ENCODE measurements around the gene PITX1. TPM values are rescaled to one million over a fixed set of nuclear protein-coding genes. Genes with fewer than 3 reads are reported as not detected.
"Not testable (repeated sequence)": the region's sequence is repeated elsewhere in the genome, so short reads cannot be mapped to it uniquely, and the experiment has no call there.

PITX1 gene
- total RNA-seq, 1 donor from 2014 or later: 93.7 TPM

DNA sequence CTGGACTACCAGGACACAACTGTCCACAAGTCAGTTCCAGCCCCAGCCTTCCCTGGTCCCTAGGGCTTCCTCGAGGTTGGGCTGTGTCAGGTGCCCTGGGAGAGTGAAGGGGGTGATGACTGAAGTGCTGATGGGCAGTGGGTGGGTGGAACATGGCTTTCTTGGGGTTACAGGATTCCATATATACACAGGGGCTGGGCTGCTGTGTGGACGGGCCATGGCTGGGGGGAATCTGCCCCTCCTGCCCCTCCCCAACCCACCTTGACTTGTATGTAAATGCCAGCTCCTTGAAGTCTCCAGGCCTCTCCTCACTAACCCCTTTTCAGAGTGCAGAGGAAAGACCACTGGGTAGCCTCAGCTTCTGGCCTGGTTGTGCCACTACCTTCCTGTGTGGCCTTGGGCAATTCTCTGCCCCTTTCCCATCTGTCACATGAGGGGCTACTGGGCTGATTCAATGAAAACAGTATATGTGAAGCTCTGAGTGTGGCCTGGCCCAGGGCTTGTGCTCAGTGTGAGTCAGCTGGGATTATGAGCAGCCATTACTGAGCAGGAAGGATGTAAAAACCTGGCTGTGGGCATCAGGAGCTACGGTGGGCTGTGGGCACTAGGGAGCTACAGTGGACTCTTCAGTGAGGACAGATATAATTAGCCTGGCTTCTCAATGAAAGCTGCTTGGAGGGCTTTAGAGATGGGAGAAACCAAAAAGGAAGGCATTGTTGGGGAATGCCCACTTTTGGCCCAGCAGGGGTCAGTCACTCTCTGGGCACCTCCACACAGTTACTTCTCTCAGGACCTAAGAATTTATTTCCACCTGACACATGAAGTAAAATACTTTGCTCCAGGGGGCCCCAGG lies 23.3 kb downstream of the PITX1 start:
- peak; percentile 8 for DNase-seq

DNA sequence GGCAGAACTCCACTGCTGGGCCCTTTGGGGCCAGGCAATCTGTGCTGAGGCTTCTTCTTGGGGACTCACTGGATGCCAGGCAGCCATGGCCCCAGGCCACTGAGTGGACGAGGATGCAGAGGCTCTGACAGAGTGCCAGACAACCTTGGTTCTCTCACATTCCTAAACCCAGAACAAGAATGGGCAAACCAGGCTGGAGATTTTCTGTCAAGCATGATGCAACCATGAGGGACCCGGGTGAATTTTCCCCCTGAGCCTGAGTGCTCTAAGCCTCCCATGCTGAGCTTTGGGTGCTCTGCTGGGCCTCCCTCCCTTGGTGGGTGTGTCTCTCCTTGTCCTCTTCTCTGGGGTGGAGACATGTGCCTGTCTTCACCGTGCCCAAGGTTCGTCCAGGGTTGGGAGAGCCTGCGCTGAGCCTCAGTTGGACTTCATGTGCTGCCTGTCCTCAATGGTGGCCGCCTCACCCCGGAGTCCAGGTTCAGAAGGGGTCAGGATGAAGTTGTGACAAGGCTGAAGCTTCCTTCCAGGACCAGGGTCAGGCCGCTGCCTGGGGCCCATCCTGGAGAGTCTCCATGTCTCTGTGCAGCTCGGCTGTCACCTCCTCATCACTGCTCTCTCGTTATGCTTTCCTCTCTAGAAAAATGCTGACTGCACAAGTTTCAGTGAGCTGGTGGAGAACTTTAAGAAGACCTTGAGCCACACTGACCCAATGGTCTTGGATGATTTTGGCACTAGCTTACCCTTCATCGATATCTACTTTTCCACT lies 24.1 kb downstream of the PITX1 start:
- DNase-seq: no peak

DNA sequence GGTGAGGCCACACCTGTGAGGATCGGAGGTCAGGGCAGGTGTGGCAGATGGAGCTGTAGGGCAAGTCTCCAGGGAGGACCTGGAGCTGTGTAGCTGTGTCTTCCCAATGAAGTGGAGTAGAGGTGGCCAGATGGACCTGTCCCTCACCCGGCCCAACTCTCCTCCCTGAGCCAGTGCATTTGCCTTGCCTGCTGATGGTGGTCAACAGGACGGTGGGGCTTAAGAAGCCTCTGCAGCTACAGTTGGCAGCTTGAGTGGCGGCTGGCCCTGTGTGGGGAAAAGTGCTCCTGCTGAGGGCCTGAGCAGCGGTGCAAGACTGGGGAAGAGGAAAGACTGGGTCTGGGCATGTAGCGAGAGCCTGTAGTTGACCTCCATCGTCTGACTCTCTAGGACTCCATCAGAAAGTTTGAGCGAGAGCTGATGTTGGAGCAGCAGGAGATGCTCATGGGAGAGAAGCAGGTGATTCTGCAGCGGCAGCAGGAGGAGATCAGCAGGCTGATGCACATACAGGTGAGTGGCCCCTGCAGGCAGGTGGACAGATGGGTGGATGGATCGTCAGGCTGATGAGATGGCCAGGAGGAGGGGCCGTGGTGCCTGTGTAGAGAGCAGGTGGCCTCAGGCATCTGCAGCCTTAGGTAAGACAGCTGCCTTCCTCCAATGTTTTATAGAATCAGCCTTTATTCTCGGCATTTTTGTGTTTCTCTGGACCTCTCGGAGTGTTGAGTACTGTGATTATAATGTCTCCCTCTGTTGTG lies 24.9 kb downstream of the PITX1 start:
- DNase-seq: no peak

DNA sequence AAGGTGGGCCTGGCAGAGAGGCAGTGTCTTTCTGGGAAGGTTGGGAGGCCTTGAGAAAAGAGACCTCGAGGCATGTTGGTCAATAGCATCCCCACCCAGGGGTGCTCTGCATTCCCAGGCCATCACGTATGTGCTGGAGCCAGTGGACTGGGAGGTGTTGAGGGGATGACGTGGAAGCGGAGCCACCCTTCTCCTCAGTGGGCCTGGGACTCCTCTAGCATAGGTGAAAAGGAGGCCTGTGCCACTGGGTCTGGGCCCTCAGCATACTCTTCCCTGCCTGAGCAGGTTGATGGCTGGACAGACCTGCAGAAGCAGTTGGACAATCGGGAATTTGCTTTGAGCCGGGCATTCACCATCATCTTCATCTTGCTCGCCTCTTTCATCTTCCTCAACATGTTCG lies 25.5 kb downstream of the PITX1 start:
- DNase-seq: no peak

DNA sequence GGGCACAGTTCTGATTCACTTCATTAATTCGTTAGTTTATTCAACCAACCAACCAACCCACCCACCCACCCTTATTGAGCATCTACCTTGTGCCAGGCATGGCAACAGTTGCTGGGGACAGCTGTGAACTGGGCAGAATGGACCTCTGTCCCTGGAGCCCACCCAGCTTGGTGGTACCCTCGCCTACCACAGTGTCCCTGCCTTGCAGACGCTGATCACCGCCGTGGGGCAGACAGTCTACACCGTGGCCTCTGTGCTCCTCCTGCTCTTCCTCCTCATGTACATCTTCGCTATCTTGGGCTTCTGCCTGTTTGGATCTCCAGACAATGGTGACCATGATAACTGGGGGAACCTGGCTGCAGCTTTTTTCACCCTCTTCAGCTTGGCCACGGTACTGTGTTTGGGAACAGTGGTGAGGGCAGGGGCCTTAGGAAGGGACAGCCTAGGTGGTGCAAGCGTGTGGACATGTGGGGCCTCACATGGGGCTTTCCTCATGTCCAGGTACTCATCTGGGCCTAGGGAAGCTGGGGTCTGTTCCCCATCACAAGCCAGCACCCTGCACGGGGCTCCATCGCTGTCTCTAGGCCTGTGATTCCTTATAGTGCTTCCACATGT lies 26.2 kb downstream of the PITX1 start:
- no peak for DNase-seq

DNA sequence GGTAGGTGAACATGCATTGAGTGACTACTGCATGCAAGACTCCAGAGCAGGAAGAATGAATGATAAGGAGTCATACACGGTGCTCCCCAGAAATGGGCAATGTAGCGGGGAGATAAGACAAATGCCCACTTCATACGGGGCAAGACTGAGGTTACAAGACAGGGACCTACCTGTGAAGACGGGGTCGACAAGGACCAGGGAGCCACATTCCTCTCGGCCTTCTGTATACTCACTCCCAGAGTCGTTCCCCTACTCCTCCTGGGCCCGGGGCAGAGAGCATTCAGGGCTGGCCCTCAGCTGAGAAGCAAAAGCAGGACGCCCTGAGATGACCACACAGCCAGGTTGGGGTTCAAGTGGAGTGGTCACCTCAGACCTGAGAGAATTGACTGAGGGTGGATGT lies 26.7 kb downstream of the PITX1 start:
- no peak for DNase-seq

DNA sequence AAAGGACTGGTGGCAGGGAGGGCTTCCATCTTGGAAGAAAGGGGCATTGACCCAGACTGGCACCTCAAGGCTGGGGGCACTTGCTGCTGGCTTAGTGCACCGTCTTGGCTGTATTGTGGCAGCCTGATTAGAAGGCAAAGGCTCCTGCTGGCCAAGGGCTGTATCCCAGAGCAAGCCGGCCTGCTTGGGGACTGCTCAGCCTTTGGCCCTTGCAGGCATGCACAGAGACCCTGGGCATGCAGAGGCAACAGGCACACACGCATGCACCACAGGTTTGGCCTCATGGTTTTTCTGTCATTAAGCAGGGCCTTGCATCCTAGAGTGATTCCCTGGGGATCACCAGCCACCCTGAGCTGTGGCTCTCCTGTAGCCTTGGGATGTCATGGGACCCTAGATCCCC lies 29.0 kb downstream of the PITX1 start:
- DNase-seq: no peak

DNA sequence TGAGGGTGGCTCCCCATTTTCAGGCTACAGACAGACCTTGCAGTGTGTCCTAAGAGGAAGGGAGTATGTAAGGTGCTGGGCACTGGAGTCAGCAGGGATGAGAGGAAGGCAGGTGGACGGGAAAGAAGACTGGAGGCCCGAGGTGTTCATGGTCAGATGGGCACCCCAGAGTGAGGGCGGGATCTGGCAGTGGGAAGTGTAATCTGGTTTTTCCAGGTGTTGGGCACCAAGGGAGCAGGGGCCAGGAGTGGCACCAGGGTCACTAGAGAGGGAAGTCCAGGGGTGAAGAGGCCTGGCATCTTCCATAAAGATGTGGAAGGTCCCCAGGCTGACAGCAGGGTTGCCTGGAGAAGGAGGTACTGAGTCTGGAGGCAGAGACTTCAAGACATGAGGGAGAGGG lies 29.7 kb downstream of the PITX1 start:
- DNase-seq: no peak

DNA sequence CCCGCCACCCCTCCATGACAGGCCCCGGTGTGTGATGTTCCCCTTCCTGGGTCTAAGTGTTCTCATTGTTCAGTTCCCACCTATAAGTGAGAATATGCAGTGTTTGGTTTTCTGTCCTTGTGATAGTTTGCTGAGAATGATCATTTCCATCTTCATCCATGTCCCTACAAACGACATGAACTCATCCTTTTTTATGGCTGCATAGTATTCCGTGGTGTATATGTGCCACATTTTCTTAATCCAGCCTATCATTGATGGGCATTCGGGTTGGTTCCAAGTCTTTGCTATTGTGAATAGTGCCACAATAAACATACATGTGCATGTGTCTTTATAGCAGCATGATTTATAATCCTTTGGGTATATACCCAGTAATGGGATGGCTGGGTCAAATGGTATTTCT lies 36.0 kb downstream of the PITX1 start:
- DNase-seq: not testable (repeated sequence)

DNA sequence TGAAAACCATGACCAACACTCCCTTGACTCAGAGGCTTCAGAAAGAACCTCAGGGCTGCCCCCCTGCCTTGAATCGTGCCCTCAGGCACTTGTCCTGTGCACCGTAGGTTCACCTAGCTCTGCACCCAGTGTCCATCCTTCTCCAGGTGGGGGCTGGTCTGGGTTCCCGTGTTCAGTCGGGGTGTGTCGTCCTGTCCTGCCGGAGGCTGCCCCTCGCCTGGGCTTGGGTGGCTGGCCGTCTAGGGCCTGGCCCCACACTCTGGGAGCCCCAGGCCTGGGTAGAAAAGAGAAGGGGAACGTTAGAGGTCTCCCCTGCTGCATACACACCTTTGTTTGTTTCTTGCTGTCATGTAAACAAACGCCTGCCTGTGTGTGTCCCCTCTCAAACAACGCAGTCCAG lies 37.0 kb downstream of the PITX1 start:
- DNase-seq: no peak

DNA sequence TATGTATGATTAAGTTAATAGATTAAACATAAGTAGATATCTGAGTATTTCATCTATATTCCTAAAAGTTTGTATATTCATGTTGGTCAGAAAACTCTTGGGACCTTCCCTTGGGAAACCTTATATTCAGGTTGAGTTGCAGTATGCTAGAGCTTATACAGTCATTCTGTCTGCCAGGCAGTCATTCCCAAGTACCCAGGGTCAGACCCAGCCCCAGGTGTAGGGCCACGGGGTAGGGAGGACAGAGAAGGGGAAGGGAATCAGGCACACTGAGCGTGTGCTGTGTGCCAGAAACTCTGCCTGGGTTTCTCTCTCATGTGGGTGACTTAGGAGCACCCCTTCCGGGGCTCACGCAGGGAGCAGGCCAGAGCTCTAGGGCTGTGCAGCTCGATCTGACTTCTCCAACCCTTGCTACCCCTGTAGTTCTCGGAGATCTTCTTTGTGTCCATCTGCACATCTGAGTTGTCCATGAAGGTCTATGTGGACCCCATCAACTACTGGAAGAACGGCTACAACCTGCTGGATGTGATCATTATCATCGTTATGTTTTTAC lies 38.1 kb downstream of the PITX1 start:
- no peak for DNase-seq

DNA sequence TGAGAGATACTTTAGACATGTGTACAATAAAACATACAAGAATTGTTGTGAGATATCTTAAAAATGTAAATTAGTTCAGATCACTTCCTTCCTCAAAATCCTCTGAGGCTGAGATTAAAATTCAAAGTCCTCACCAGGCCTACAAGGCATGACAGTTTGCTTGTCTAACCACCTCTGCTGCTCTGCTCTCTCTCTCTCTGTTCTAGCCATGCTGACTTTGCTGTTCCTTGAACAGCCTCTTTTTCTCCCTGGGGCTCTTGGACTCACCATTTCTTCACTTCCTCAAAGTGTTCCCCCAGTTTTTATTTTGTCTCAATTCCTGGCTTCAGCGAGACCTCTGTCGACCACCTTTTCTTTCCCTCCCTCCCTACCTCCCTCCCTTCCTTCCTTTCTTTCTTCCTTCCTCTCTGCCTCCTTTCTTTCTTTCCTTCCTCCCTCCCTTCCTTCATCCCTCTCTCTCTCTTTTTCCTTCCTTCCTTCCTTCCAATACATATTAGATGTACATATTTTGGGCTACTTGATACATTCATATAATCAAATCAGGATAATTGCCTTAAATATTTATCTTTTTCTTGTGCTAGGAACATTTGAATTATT lies 39.4 kb downstream of the PITX1 start:
- DNase-seq: no peak

DNA sequence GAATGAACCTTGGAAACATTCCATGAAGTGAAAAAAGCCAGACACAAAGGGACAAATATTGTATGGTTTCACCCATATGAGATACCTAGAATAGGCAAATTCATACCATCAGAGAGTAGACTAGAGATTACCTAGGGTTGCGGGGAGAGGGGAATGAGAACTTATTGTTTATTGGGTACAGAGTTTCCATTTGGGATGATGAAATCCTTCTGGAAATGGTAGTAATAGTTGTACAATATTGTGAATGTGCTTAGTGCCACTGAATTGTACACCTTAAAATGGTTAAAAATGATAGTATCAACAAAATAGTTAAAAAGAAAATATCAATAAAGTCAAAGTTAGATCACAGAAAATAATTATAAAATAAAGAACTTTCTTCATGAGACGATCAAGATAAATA lies 40.9 kb downstream of the PITX1 start:
- no peak for DNase-seq

DNA sequence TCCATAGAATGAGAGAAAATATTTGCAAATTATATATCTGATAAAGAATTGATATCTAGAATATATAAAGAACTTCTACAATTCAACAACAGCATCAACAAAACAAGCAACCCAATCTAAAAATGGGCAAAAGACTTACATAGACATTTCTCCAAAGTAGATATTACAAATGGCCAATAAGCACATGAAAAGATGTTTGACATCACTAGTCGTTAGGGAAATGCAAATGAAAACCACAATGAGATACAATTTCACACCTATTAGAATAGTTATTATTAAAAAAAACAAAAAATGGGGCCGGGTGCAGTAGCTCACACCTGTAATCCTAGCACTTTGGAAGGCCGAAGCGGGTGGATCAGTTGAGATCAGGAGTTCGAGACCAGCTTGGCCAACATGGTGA lies 41.9 kb downstream of the PITX1 start:
- no peak for DNase-seq

DNA sequence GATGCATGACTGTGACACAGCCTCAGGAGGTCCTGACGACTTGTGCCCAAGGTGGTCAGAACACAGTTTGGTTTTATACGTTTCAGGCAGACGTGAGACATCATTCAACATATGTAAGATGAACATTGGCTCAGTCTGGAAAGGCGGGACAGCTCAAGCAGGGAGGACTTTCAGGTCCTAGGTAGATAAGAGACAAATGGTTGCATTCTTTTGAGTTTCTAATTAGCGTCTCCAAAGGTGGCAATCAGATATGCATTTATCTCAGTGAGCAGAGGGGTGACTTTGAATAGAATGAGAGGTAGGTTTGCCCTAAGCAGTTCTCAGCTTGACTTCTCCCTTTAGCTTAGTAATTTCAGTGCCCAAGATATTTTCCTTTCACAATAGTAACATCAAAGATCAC lies 43.8 kb downstream of the PITX1 start:
- DNase-seq: not testable (repeated sequence)

DNA sequence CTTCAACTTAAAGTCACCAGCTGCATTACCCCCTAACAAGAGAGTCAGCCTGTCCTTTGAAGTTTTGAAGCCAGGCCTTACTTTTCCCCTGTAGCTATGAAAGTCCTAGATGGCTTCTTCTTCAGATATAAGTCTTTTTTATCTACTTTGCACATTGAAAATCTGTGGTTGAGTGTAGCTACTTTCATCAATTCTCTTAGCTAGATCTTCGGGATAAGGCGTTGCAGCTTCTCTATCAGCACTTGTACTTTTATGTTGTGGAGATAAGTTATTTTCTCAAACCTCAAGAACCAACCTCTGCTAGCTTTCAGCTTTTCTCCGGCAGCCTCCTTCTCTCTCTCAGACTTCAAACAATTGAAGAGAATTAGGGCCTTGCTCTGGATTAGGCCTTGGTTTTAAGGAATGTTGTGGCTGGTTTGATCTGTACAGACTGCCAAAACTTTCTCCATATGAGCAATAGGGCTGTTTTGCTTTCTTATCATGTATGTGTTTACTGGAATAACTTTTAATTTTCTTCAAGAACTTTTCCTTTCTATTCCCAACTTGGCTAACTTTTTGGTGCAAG lies 44.7 kb downstream of the PITX1 start:
- DNase-seq: no peak

DNA sequence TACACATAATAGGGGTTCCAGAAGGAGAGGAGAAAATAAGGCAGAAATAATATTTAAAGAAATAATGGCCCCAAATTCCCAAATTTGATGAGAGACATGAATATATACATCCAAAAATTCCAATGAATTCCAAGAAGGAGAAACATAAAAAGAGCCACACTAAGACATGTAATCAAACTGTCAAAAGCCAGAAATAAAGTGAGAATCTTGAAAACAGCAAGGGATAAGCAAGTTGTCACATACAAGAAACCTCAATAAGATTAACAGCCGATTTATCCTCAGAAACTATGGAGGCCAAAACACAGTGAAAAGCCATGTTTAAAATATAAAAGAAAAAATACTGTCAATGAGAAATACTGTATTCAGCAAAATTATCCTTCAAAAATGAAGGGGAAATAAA lies 51.8 kb downstream of the PITX1 start:
- DNase-seq: no peak

DNA sequence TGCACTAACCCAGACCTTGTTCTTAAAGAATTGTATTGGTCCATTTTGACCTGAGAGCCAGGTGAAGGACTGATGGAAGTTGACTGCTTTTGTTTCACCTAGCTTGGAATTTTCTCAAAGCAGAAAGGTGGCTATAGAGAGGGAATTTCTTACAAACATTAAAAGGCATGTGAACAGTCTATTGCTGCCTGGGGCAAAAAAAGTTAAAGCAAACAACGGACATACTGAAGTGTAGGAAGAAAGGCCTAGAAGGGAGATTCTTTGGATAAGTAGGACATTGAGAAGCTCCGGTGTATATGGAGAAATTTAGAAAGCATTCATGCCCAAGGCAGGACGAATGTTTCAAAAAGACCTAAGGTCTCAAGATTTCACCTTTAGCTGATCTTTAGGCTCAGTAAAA lies 54.6 kb downstream of the PITX1 start:
- no peak for DNase-seq

Measured in tongue (tissue), 2 donors.